Keratinocyte (primary cell): ENCODE results near the gene WNT3.

Experiments
- EZH2 ChIP-seq: IDR thresholded peaks from one replicate; pipeline ENCODE4 v1.6.1; 2012; ENCODE audit warnings: inconsistent platforms, mild to moderate bottlenecking, low read length, moderate library complexity
- TF ChIP-seq, protein P1 (sequence below), 3 experiments: IDR thresholded peaks in 1 of 3; conservative IDR thresholded peaks in 1 of 3; optimal IDR thresholded peaks in 1 of 3; 2 replicates in 2 of 3; 3 replicates in 1 of 3; pipeline versions ENCODE3 to v1.5.1; 2011; ENCODE audit warnings: low read length in 3 of 3, mild to moderate bottlenecking in 3 of 3, moderate library complexity in 2 of 3, control low read depth in 1 of 3, inconsistent platforms in 1 of 3; ENCODE audit not compliant: insufficient read depth in 2 of 3; ENCODE audit errors: extremely low read depth in 1 of 3

GRCh38 chr17:46818929-46819859 lies 702 bp upstream of the WNT3 start:
- TF ChIP-seq, protein P1, sequence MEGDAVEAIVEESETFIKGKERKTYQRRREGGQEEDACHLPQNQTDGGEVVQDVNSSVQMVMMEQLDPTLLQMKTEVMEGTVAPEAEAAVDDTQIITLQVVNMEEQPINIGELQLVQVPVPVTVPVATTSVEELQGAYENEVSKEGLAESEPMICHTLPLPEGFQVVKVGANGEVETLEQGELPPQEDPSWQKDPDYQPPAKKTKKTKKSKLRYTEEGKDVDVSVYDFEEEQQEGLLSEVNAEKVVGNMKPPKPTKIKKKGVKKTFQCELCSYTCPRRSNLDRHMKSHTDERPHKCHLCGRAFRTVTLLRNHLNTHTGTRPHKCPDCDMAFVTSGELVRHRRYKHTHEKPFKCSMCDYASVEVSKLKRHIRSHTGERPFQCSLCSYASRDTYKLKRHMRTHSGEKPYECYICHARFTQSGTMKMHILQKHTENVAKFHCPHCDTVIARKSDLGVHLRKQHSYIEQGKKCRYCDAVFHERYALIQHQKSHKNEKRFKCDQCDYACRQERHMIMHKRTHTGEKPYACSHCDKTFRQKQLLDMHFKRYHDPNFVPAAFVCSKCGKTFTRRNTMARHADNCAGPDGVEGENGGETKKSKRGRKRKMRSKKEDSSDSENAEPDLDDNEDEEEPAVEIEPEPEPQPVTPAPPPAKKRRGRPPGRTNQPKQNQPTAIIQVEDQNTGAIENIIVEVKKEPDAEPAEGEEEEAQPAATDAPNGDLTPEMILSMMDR (optimal IDR thresholded peaks at IDR 0.05 in 1 of 3, IDR thresholded peaks at IDR 0.05 in 1 of 3, conservative IDR thresholded peaks at IDR 0.05 in 1 of 3; ENCODE audit: extremely low read depth in 1 of 3, insufficient read depth in 2 of 3, low read length in 3 of 3): no peak
- TF ChIP-seq EZH2: peak; percentile 66
